HepG2 (cell line): Measurements from ENCODE around the gene C14orf93. TPM values are rescaled to one million over a fixed set of nuclear protein-coding genes. Genes with fewer than 3 reads are reported as not detected.

ENCODE experiments used
- CHD2 ChIP-seq: IDR thresholded peaks from 2 replicates; pipeline ENCODE4 v1.6.1; 2011; ENCODE audit warnings: low read depth, low read length, improper control_type of control experiment
- EP300 ChIP-seq, 3 experiments: sonication (generic) in 1 of 3; formaldehyde crosslinking in 1 of 3; IDR thresholded peaks; 2 replicates each; pipeline versions ENCODE4 v1.5.1 to v1.6.1; 2011 to 2020; ENCODE audit warnings: low read depth in 2 of 3, low read length in 2 of 3, borderline replicate concordance in 1 of 3, improper control_type of control experiment in 1 of 3, mild to moderate bottlenecking in 1 of 3, missing genetic modification reagents in 1 of 3, moderate library complexity in 1 of 3
- GFI1 ChIP-seq: sonication (generic); formaldehyde crosslinking; IDR thresholded peaks from 2 replicates; pipeline ENCODE4 v1.5.0; 2020; ENCODE audit warnings: missing genetic modification reagents, mild to moderate bottlenecking, borderline replicate concordance
- HNRNPUL1 ChIP-seq: fragments of 200-400 bp; formaldehyde crosslinking; IDR thresholded peaks from 2 replicates; pipeline ENCODE4 v1.6.1; 2017; ENCODE audit warnings: low read depth, mild to moderate bottlenecking, low read length, moderate library complexity
- ISL2 ChIP-seq: sonication (generic); formaldehyde crosslinking; IDR thresholded peaks from 2 replicates; pipeline ENCODE4 v1.5.0; 2020; ENCODE audit warnings: missing genetic modification reagents
- MZF1 ChIP-seq: sonication (generic); formaldehyde crosslinking; IDR thresholded peaks from 2 replicates; pipeline ENCODE4 v1.8.1; 2023; ENCODE audit warnings: mild to moderate bottlenecking, missing genetic modification reagents, borderline replicate concordance
- SNAI1 ChIP-seq: sonication (generic); formaldehyde crosslinking; IDR thresholded peaks from 2 replicates; pipeline ENCODE4 v1.5.0; 2020; ENCODE audit warnings: mild to moderate bottlenecking, missing genetic modification reagents, borderline replicate concordance
- SOX6 ChIP-seq, 2 experiments: fragments of 450-650 bp in 1 of 2; sonication (generic) in 1 of 2; formaldehyde crosslinking in 1 of 2; IDR thresholded peaks; 2 replicates each; pipeline versions ENCODE4 v1.4.0 to v1.6.1; 2017 to 2020; ENCODE audit warnings: antibody characterized with exemption in 1 of 2, mild to moderate bottlenecking in 1 of 2, missing genetic modification reagents in 1 of 2
- SUZ12 ChIP-seq: fragments of 150-350 bp; IDR thresholded peaks from 2 replicates; pipeline ENCODE4 v1.6.1; 2014; ENCODE audit warnings: low read depth, low read length
- XBP1 ChIP-seq: sonication (generic); formaldehyde crosslinking; IDR thresholded peaks from 2 replicates; pipeline ENCODE4 v1.5.0; 2020; ENCODE audit warnings: missing genetic modification reagents
- ZNF253 ChIP-seq: sonication (generic); formaldehyde crosslinking; IDR thresholded peaks from 2 replicates; pipeline ENCODE4 v1.8.0; 2022; ENCODE audit warnings: mild to moderate bottlenecking, missing genetic modification reagents, borderline replicate concordance
- ZNF556 ChIP-seq: sonication (generic); formaldehyde crosslinking; IDR thresholded peaks from 2 replicates; pipeline ENCODE4 v1.4.0; 2020; ENCODE audit warnings: mild to moderate bottlenecking, missing genetic modification reagents, borderline replicate concordance
- ZNF878 ChIP-seq: sonication (generic); formaldehyde crosslinking; IDR thresholded peaks from 2 replicates; pipeline ENCODE4 v1.8.1; 2023; ENCODE audit warnings: mild to moderate bottlenecking, missing genetic modification reagents, moderate library complexity
- polyA plus RNA-seq, 8 experiments: library from polyadenylated mRNA; depleted of rRNA in 3 of 8; stranded (reverse) in 7 of 8; unstranded in 1 of 8; fragments of >200 nt; fragmentation: Illumina TruSeq in 4 of 8; extraction: Trizol in 4 of 8; gene quantifications; 2 replicates each; pipeline versions ENCODE4 v1.2.1 to v1.2.3, GENCODE V29; 2011 to 2016; ENCODE audit warnings: low read depth in 4 of 8, missing spikeins in 1 of 8, mixed read lengths in 1 of 8; ENCODE audit not compliant: insufficient read depth in 1 of 8
- total RNA-seq, 5 experiments: library from RNA; depleted of rRNA; stranded (reverse); fragments of >200 nt; fragmentation: Illumina TruSeq; extraction: Trizol; gene quantifications; 2 replicates each; pipeline ENCODE4 v1.2.3, GENCODE V29; 2016; ENCODE audit warnings: low read depth in 1 of 5
- TF ChIP-seq, protein P1 (sequence below): sonication (generic); formaldehyde crosslinking; conservative IDR thresholded peaks from 2 replicates; pipeline ENCODE4 v1.4.0; 2020; ENCODE audit warnings: mild to moderate bottlenecking, missing genetic modification reagents, moderate library complexity
- TF ChIP-seq, protein P2 (sequence below): IDR thresholded peaks from 2 replicates; pipeline ENCODE4 v1.4.0; 2020; ENCODE audit warnings: mild to moderate bottlenecking, missing genetic modification reagents
- TF ChIP-seq, protein P3 (sequence below): sonication (generic); formaldehyde crosslinking; IDR thresholded peaks from 2 replicates; pipeline ENCODE4 v1.4.0; 2020; ENCODE audit warnings: missing genetic modification reagents, borderline replicate concordance

C14orf93 gene
- total and polyA plus RNA-seq, 2 of the 13 experiments (the other 11 are each of a cell fraction or from before 2014, with no cell fraction given) = 11.4 to 22.5 TPM

DNA sequence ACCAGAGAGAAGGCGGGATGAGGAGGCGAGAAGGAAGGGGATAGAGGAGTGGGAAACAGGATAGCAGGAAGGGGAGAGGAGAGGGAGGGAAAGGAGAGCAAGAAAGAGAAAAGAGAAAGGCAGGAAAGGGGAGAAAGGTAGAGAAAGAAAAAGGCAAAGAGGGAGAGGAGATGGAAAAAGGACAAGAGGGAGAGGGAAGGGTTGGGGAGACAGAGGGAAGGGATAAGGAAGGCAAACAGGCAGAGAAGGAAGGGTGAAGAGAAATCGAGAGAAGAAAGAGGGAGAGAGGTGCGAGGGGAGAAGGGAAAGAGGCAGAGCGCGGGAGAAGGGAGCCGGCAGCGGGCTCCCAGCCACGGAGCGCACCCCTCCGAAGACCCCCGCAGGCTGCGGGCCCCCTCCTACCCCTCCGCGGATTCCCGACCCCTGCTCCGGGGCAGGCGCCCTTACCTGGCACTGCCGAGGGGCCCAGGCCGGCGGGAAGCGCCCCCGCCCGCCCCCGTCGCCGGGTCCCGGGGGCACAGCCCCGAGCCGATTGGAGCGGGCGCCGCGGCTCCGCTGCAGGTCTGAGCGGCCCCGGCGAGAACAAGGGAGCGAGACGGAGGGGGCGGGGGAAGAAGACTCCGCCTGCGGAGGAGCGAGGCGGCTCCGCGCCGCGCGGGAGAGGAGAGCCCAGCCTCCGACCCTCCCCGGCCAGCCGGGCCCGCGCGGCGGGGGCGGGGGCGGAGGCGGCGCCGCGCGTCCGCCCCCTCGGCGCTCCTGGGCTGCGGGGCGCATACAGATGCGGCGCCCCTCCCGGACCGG, 47.2 kb upstream of the C14orf93 start, which contains the start of gene CDH24 (continued):
- TF ChIP-seq, protein P1, sequence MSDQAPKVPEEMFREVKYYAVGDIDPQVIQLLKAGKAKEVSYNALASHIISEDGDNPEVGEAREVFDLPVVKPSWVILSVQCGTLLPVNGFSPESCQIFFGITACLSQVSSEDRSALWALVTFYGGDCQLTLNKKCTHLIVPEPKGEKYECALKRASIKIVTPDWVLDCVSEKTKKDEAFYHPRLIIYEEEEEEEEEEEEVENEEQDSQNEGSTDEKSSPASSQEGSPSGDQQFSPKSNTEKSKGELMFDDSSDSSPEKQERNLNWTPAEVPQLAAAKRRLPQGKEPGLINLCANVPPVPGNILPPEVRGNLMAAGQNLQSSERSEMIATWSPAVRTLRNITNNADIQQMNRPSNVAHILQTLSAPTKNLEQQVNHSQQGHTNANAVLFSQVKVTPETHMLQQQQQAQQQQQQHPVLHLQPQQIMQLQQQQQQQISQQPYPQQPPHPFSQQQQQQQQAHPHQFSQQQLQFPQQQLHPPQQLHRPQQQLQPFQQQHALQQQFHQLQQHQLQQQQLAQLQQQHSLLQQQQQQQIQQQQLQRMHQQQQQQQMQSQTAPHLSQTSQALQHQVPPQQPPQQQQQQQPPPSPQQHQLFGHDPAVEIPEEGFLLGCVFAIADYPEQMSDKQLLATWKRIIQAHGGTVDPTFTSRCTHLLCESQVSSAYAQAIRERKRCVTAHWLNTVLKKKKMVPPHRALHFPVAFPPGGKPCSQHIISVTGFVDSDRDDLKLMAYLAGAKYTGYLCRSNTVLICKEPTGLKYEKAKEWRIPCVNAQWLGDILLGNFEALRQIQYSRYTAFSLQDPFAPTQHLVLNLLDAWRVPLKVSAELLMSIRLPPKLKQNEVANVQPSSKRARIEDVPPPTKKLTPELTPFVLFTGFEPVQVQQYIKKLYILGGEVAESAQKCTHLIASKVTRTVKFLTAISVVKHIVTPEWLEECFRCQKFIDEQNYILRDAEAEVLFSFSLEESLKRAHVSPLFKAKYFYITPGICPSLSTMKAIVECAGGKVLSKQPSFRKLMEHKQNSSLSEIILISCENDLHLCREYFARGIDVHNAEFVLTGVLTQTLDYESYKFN = no peak
- TF ChIP-seq SOX6 (IDR thresholded peaks at IDR 0.05) (peak; percentile 84; the same call in 1 of the 2 replicates), SOX6 (CRISPR knock-in tag; IDR thresholded peaks at IDR 0.05) (no peak), CHD2 (no peak), ZNF878 (CRISPR knock-in tag) (no peak), ZNF556 (CRISPR knock-in tag) (peak; percentile 73), EP300 (IDR thresholded peaks at IDR 0.05; ENCODE audit: low read depth in 2 of 2, low read length in 2 of 2) (no peak), EP300 (CRISPR knock-in tag; IDR thresholded peaks at IDR 0.05; ENCODE audit: borderline replicate concordance) (no peak), MZF1 (no peak), GFI1 (CRISPR knock-in tag) (no peak), XBP1 (CRISPR knock-in tag) (no peak), ISL2 (no peak), HNRNPUL1 (no peak), ZNF253 (CRISPR knock-in tag) (no peak), SUZ12 (no peak), SNAI1 (CRISPR knock-in tag) (no peak)
- TF ChIP-seq, protein P2, sequence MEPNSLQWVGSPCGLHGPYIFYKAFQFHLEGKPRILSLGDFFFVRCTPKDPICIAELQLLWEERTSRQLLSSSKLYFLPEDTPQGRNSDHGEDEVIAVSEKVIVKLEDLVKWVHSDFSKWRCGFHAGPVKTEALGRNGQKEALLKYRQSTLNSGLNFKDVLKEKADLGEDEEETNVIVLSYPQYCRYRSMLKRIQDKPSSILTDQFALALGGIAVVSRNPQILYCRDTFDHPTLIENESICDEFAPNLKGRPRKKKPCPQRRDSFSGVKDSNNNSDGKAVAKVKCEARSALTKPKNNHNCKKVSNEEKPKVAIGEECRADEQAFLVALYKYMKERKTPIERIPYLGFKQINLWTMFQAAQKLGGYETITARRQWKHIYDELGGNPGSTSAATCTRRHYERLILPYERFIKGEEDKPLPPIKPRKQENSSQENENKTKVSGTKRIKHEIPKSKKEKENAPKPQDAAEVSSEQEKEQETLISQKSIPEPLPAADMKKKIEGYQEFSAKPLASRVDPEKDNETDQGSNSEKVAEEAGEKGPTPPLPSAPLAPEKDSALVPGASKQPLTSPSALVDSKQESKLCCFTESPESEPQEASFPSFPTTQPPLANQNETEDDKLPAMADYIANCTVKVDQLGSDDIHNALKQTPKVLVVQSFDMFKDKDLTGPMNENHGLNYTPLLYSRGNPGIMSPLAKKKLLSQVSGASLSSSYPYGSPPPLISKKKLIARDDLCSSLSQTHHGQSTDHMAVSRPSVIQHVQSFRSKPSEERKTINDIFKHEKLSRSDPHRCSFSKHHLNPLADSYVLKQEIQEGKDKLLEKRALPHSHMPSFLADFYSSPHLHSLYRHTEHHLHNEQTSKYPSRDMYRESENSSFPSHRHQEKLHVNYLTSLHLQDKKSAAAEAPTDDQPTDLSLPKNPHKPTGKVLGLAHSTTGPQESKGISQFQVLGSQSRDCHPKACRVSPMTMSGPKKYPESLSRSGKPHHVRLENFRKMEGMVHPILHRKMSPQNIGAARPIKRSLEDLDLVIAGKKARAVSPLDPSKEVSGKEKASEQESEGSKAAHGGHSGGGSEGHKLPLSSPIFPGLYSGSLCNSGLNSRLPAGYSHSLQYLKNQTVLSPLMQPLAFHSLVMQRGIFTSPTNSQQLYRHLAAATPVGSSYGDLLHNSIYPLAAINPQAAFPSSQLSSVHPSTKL (CRISPR knock-in tag) = no peak
- TF ChIP-seq, protein P3, sequence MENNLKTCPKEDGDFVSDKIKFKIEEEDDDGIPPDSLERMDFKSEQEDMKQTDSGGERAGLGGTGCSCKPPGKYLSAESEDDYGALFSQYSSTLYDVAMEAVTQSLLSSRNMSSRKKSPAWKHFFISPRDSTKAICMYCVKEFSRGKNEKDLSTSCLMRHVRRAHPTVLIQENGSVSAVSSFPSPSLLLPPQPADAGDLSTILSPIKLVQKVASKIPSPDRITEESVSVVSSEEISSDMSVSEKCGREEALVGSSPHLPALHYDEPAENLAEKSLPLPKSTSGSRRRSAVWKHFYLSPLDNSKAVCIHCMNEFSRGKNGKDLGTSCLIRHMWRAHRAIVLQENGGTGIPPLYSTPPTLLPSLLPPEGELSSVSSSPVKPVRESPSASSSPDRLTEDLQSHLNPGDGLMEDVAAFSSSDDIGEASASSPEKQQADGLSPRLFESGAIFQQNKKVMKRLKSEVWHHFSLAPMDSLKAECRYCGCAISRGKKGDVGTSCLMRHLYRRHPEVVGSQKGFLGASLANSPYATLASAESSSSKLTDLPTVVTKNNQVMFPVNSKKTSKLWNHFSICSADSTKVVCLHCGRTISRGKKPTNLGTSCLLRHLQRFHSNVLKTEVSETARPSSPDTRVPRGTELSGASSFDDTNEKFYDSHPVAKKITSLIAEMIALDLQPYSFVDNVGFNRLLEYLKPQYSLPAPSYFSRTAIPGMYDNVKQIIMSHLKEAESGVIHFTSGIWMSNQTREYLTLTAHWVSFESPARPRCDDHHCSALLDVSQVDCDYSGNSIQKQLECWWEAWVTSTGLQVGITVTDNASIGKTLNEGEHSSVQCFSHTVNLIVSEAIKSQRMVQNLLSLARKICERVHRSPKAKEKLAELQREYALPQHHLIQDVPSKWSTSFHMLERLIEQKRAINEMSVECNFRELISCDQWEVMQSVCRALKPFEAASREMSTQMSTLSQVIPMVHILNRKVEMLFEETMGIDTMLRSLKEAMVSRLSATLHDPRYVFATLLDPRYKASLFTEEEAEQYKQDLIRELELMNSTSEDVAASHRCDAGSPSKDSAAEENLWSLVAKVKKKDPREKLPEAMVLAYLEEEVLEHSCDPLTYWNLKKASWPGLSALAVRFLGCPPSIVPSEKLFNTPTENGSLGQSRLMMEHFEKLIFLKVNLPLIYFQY (CRISPR knock-in tag) = no peak
